Cardiac fibroblast (primary cell): ENCODE results near the gene LSP1.
A peak's percentile ranks its signal among the peaks of the same experiment; 100 is the strongest.

Experiments used
- DNase-seq, 2 donors: peaks; one replicate each; pipeline versions ENCODE4 v3.0.0 to v3.0.0-alpha.2; 2010; ENCODE audit warnings: low read depth in 2 of 2
- H3K4me3 ChIP-seq, 2 donors: replicated peaks in 1 of 2; 1 replicate in 1 of 2; 2 replicates in 1 of 2; pipeline ENCODE4 v1.5.1; 2011; ENCODE audit warnings: low read depth in 2 of 2, low read length in 2 of 2, mild to moderate bottlenecking in 2 of 2, moderate library complexity in 1 of 2
- TF ChIP-seq, protein P1 (sequence below): IDR thresholded peaks from one replicate; pipeline ENCODE4 v1.5.1; 2011; ENCODE audit warnings: low read depth, mild to moderate bottlenecking, low read length, inconsistent platforms

The LSP1 gene

DNA sequence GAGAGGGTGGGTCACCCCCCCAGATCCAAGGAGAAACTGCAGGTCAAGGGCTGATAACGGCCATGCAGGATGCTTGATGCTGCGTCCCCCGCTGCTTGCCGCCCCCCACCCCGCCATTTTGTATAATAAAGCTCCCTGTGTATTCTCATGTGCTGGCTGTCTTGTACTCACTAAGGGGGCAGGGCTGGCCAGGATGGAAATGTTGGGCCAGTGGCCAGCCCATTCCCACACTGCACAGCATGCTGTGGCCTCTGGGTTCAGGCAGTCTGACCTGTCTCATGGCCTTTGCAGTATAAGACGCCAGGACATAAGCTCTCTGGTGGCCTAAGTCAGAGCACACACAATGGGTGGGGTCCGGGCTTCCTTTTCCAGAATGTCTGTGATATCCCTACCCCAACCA lies 39.2 kb downstream of the LSP1 start:
- no peak for DNase-seq
- TF ChIP-seq, protein P1, sequence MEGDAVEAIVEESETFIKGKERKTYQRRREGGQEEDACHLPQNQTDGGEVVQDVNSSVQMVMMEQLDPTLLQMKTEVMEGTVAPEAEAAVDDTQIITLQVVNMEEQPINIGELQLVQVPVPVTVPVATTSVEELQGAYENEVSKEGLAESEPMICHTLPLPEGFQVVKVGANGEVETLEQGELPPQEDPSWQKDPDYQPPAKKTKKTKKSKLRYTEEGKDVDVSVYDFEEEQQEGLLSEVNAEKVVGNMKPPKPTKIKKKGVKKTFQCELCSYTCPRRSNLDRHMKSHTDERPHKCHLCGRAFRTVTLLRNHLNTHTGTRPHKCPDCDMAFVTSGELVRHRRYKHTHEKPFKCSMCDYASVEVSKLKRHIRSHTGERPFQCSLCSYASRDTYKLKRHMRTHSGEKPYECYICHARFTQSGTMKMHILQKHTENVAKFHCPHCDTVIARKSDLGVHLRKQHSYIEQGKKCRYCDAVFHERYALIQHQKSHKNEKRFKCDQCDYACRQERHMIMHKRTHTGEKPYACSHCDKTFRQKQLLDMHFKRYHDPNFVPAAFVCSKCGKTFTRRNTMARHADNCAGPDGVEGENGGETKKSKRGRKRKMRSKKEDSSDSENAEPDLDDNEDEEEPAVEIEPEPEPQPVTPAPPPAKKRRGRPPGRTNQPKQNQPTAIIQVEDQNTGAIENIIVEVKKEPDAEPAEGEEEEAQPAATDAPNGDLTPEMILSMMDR: no peak
- no peak overlapping the region for H3K4me3 ChIP-seq

DNA sequence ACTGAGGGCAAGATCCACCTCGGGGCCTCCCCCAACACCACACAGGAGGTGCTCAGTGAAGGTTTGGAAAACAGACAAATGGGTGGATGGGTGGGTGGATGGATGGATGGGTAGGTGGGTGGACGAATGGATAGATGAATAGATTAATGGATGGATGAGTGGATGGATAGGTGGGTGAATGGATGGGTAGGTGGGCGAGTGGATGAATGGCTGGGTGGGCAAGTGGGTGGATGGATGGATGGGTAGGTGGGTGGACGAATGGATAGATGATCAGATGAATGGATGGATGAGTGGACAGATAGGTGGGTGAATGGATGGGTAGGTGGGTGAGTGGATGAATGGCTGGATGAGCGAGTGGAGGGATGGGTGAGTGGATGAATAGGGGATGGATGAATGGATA lies 39.7 kb downstream of the LSP1 start:
- H3K4me3 ChIP-seq: no peak overlapping the region
- TF ChIP-seq, protein P1: no peak
- DNase-seq: no peak

DNA sequence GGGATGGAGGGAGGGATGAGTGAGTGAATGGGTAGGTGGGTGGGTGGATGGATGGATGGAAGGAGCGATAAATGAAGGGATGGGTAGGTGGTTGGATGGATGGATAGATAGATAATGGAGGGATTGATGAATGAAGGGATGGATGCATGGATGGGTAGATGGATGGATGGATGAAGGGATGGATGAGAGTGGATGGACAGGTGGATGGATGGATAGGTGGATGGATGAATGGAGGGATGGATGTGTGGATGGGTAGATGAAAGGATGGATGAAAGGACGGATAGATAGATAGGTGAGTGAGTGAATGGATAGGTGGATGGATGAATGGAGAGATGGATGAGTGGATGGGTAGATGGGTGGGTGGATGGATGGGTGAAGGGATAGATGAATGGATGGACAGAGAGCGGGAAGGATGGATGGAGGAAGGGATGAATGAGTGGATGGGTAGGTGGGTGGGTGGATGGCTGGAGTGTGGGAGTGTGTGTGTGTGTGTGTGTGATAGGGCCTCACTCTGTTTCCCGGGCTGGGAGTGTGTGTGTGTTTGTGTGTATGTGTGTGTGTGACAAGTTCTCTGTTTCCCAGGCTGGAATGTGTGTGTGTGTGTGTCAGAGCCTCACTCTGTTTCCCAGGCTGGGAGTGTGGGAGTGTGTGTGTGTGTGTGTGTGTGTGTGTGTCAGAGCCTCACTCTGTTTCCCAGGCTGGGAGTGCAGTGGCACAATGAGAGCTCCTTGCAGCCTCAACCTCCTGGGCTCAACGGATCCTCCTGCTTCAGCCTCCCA lies 40.9 kb downstream of the LSP1 start:
- TF ChIP-seq, protein P1: no peak
- DNase-seq: peak in 1 of 2 donors; percentile 45

DNA sequence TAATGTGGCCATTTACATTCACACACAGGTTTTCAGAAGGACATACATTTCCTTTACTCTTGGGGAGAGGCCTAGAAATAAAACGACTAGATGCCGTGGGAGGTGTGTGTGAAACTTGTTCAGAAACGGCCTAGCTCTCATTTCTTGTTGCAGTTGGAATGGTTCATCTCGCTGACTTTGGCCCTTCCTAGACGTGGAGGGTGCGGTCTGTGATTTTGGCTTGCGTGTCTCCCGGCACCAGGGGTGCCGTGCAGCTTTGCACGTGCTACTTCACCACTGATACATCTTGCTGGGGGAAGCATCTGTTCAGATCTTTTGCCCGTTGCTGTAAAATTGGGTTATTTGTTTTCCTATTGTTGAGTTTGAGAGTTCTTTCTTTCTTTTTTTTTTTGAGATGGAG lies 41.9 kb downstream of the LSP1 start:
- DNase-seq: no peak
- TF ChIP-seq, protein P1: no peak
- H3K4me3 ChIP-seq: no peak overlapping the region

More for the DNA sequence above, 40.9 kb downstream of the LSP1 start:
- H3K4me3 ChIP-seq: no peak overlapping the region

DNA sequence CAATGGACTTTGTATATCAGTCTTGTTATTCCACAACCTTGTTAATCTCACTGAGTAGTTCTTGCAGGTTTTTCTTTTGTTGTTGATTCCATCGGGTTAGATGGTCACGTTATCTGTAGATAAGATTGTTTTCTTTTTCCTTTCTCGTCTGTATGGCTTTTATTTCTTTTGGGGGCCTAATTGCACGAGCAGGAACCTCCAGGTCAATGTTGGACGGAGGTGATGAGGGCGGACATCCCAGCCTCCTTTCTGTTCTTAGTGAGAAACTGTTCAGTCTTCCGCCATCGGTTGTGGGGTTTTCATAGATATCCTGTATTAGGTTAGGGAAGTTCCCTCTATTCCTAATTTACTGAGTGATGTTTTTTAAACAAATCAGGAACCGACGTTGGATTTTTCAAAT lies 43.6 kb downstream of the LSP1 start:
- TF ChIP-seq, protein P1: no peak
- no peak for DNase-seq
- H3K4me3 ChIP-seq: no peak overlapping the region

DNA sequence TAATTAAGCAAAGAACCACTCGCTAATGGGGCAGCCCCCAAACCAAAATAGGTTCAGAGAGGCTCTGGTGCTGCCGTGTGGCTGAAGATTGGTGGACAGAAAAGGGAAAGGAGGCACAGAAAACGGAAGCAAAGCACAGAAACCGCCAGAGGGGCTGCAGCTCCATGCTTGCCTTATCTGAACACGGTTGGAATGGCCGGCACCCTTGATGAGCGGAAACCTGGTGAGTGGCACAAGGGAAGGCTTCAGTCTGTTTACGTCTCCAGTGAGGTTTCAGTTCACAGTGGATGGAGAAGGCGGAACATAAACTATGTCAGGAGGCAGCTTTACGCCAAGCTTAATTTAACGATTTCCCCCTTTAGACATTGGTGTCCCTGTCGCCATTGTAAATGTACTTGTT lies 44.0 kb downstream of the LSP1 start:
- H3K4me3 ChIP-seq: no peak overlapping the region
- no peak for DNase-seq
- TF ChIP-seq, protein P1: no peak

DNA sequence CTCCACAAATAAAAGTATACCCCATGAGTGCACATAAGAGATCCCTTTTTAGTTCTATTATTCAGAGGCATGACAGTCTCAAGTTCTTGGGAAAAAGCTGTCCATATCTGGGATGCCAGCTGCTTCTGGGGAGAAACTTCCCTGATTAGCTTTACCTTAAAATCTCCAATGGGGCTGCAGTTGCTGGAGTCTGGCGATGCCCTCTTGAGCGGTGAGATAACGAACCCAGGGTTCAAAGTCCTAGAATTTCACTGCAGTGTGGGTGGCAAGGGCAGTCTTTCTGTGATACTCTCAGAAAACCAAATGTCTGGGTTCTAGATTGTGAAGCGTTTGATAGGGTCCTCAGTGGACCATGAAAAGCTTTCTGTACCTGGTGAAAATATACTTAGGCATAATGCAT lies 46.2 kb downstream of the LSP1 start:
- no peak for DNase-seq
- TF ChIP-seq, protein P1: no peak
- H3K4me3 ChIP-seq: no peak overlapping the region
